HepG2 (cell line): ENCODE data around the gene TMEM129. TPM values are rescaled to one million over a fixed set of nuclear protein-coding genes. Genes with fewer than 3 reads are reported as not detected.

Experiments used
- ATRX ChIP-seq: sonication (generic); formaldehyde crosslinking; IDR thresholded peaks from 2 replicates; pipeline ENCODE4 v1.4.0; 2020; ENCODE audit warnings: missing genetic modification reagents, borderline replicate concordance
- FOXP4 ChIP-seq: sonication (generic); formaldehyde crosslinking; IDR thresholded peaks from 2 replicates; pipeline ENCODE4 v1.4.0; 2020; ENCODE audit warnings: missing genetic modification reagents
- GABPB1 ChIP-seq: IDR thresholded peaks from 2 replicates; pipeline ENCODE4 v1.6.1; 2016; ENCODE audit warnings: mild to moderate bottlenecking, missing genetic modification reagents, moderate library complexity, missing compliant biosample characterization
- HNF1A ChIP-seq, 2 experiments: sonication (generic) in 1 of 2; formaldehyde crosslinking in 1 of 2; IDR thresholded peaks; 2 replicates each; pipeline versions ENCODE4 v1.4.0 to v1.6.1; 2016 to 2020; ENCODE audit warnings: borderline replicate concordance in 1 of 2, low read depth in 1 of 2, mild to moderate bottlenecking in 1 of 2, missing genetic modification reagents in 1 of 2
- HNF4A ChIP-seq: sonication (generic); formaldehyde crosslinking; IDR thresholded peaks from 2 replicates; pipeline ENCODE4 v1.4.0; 2020; ENCODE audit warnings: missing genetic modification reagents
- HNF4G ChIP-seq, 2 experiments: sonication (generic) in 1 of 2; formaldehyde crosslinking in 1 of 2; IDR thresholded peaks; 2 replicates each; pipeline versions ENCODE4 v1.4.0 to v1.6.1; 2011 to 2020; ENCODE audit warnings: borderline replicate concordance in 2 of 2, low read depth in 2 of 2, mild to moderate bottlenecking in 2 of 2, low read length in 1 of 2, missing genetic modification reagents in 1 of 2, moderate library complexity in 1 of 2
- KLF13 ChIP-seq: sonication (generic); formaldehyde crosslinking; IDR thresholded peaks from 2 replicates; pipeline ENCODE4 v1.4.0; 2020; ENCODE audit warnings: mild to moderate bottlenecking, missing genetic modification reagents
- MEIS1 ChIP-seq: sonication (generic); formaldehyde crosslinking; IDR thresholded peaks from 2 replicates; pipeline ENCODE4 v1.9.0; 2021; ENCODE audit warnings: mild to moderate bottlenecking, missing genetic modification reagents, moderate library complexity, borderline replicate concordance
- RXRB ChIP-seq: IDR thresholded peaks from 2 replicates; pipeline ENCODE4 v1.6.1; 2016; ENCODE audit warnings: borderline replicate concordance, missing genetic modification reagents, missing compliant biosample characterization
- SALL2 ChIP-seq: sonication (generic); formaldehyde crosslinking; IDR thresholded peaks from 2 replicates; pipeline ENCODE4 v1.8.1; 2023; ENCODE audit warnings: mild to moderate bottlenecking, missing genetic modification reagents, inconsistent platforms
- STAG1 ChIP-seq: sonication (generic); formaldehyde crosslinking; IDR thresholded peaks from 2 replicates; pipeline ENCODE4 v1.4.0; 2020; ENCODE audit warnings: missing genetic modification reagents
- THRA ChIP-seq: sonication (generic); formaldehyde crosslinking; IDR thresholded peaks from 2 replicates; pipeline ENCODE4 v1.4.0; 2020; ENCODE audit warnings: missing genetic modification reagents, borderline replicate concordance
- TP53 ChIP-seq: sonication (generic); formaldehyde crosslinking; conservative IDR thresholded peaks from 2 replicates; pipeline ENCODE4 v1.4.0; 2020; ENCODE audit warnings: missing genetic modification reagents
- U2AF2 ChIP-seq: fragments of 200-400 bp; formaldehyde crosslinking; IDR thresholded peaks from 2 replicates; pipeline ENCODE4 v1.6.1; 2017; ENCODE audit warnings: low read depth, mild to moderate bottlenecking, low read length
- ZNF44 ChIP-seq: sonication (generic); formaldehyde crosslinking; IDR thresholded peaks from 2 replicates; pipeline ENCODE4 v1.5.1; 2020; ENCODE audit warnings: mild to moderate bottlenecking, missing genetic modification reagents
- ZNF556 ChIP-seq: sonication (generic); formaldehyde crosslinking; IDR thresholded peaks from 2 replicates; pipeline ENCODE4 v1.4.0; 2020; ENCODE audit warnings: mild to moderate bottlenecking, missing genetic modification reagents, borderline replicate concordance
- ZNF567 ChIP-seq: sonication (generic); formaldehyde crosslinking; IDR thresholded peaks from 2 replicates; pipeline ENCODE4 v1.8.1; 2023; ENCODE audit warnings: mild to moderate bottlenecking, missing genetic modification reagents, borderline replicate concordance
- ZNF614 ChIP-seq: IDR thresholded peaks from 2 replicates; pipeline ENCODE4 v1.6.1; 2018; ENCODE audit warnings: missing biosample characterization, missing genetic modification reagents, inconsistent platforms, borderline replicate concordance
- ZNF652 ChIP-seq: IDR thresholded peaks from 2 replicates; pipeline ENCODE4 v1.6.1; 2016; ENCODE audit warnings: low read depth, borderline replicate concordance
- polyA plus RNA-seq, 8 experiments: library from polyadenylated mRNA; depleted of rRNA in 3 of 8; stranded (reverse) in 7 of 8; unstranded in 1 of 8; fragments of >200 nt; fragmentation: Illumina TruSeq in 4 of 8; extraction: Trizol in 4 of 8; gene quantifications; 2 replicates each; pipeline versions ENCODE4 v1.2.1 to v1.2.3, GENCODE V29; 2011 to 2016; ENCODE audit warnings: low read depth in 4 of 8, missing spikeins in 1 of 8, mixed read lengths in 1 of 8; ENCODE audit not compliant: insufficient read depth in 1 of 8
- total RNA-seq, 5 experiments: library from RNA; depleted of rRNA; stranded (reverse); fragments of >200 nt; fragmentation: Illumina TruSeq; extraction: Trizol; gene quantifications; 2 replicates each; pipeline ENCODE4 v1.2.3, GENCODE V29; 2016; ENCODE audit warnings: low read depth in 1 of 5

The TMEM129 gene
- total and polyA plus RNA-seq, 2 of the 13 experiments (the other 11 are each of a cell fraction or from before 2014, with no cell fraction given), result 19.0 to 25.8 TPM

GRCh38 chr4:1766106-1767060, 45.3 kb upstream of the TMEM129 start (continued):
- TF ChIP-seq HNF1A (IDR thresholded peaks at IDR 0.05; ENCODE audit: low read depth), result no peak
- TF ChIP-seq HNF1A (CRISPR knock-in tag; IDR thresholded peaks at IDR 0.05; ENCODE audit: borderline replicate concordance), result peak; percentile 44; the same call in 1 of the 2 replicates
- TF ChIP-seq FOXP4 (CRISPR knock-in tag), result peak; percentile 61; the same call in 1 of the 2 replicates
- TF ChIP-seq SALL2 (CRISPR knock-in tag), result peak; percentile 79
- TF ChIP-seq STAG1 (CRISPR knock-in tag), result peak; percentile 25
- TF ChIP-seq ZNF652, result no peak
- TF ChIP-seq RXRB (CRISPR knock-in tag), result peak; percentile 74
- TF ChIP-seq MEIS1 (CRISPR knock-in tag), result peak; percentile 62; the same call in 1 of the 2 replicates
- peak; percentile 16; the same call in 1 of the 2 replicates for TF ChIP-seq ZNF567 (CRISPR knock-in tag)
- TF ChIP-seq ATRX (CRISPR knock-in tag), result no peak
- peak; percentile 21; the same call in 1 of the 2 replicates for TF ChIP-seq TP53 (CRISPR knock-in tag)
- no peak for TF ChIP-seq U2AF2
- TF ChIP-seq HNF4A (CRISPR knock-in tag), result peak; percentile 92
- peak; percentile 52 for TF ChIP-seq THRA (CRISPR knock-in tag)
- TF ChIP-seq ZNF556 (CRISPR knock-in tag), result peak; percentile 59; the same call in 1 of the 2 replicates
- 0 out of 2 replicates have a peak, but pooled peaks have one; percentile 14 for TF ChIP-seq ZNF44
- TF ChIP-seq HNF4G (IDR thresholded peaks at IDR 0.05; ENCODE audit: borderline replicate concordance, low read depth, low read length), result peak; percentile 76; the same call in 1 of the 2 replicates
- peak; percentile 40; the same call in 1 of the 2 replicates for TF ChIP-seq HNF4G (CRISPR knock-in tag; IDR thresholded peaks at IDR 0.05; ENCODE audit: borderline replicate concordance, low read depth)
- TF ChIP-seq KLF13 (CRISPR knock-in tag), result no peak
- TF ChIP-seq ZNF614 (CRISPR knock-in tag), result peak; percentile 75; the same call in 1 of the 2 replicates
- TF ChIP-seq GABPB1 (CRISPR knock-in tag), result peak; percentile 64; the same call in 1 of the 2 replicates
